K562 (cell line): ENCODE measurements around the gene NR3C2. TPM values are rescaled to one million over a fixed set of nuclear protein-coding genes. Genes with fewer than 3 reads are reported as not detected.

Experiments
- polyA plus RNA-seq, 8 experiments: library from polyadenylated mRNA; depleted of rRNA in 4 of 8; stranded (reverse) in 5 of 8; unstranded in 3 of 8; fragments of >200 nt; fragmentation: Nextera tagmentation in 2 of 8; fragmentation: Illumina TruSeq in 1 of 8; extraction: Ambion mirVana in 2 of 8; extraction: Trizol in 1 of 8; gene quantifications; 2 replicates each; pipeline versions ENCODE4 v1.2.1 to v1.2.3, GENCODE V29; 2011 to 2014; ENCODE audit warnings: inconsistent platforms in 1 of 8, missing spikeins in 1 of 8
- total RNA-seq, 7 experiments: library from RNA; depleted of rRNA in 6 of 7; stranded (reverse); fragments of >200 nt in 6 of 7; fragmentation: Illumina TruSeq in 2 of 7; extraction: Trizol in 2 of 7; gene quantifications; 2 replicates each; pipeline versions ENCODE4 v1.2.1 to v1.2.3, GENCODE V29; 2011 to 2021; ENCODE audit warnings: low replicate concordance in 1 of 7
- TF ChIP-seq, protein P1 (sequence below): fragments of 250-450 bp; sonication (Bioruptor Pico); IDR thresholded peaks from 2 replicates; pipeline ENCODE4 v1.8.0; 2021; ENCODE audit warnings: moderate library complexity, mild to moderate bottlenecking, inconsistent platforms
- TF ChIP-seq, protein P2 (sequence below): fragments of 450-650 bp; formaldehyde crosslinking; conservative IDR thresholded peaks from 2 replicates; pipeline ENCODE4 v1.4.0; 2022; ENCODE audit warnings: mild to moderate bottlenecking, missing genetic modification characterization
- TF ChIP-seq, protein P3 (sequence below): sonication (generic); formaldehyde crosslinking; IDR thresholded peaks from 2 replicates; pipeline ENCODE4 v1.8.0; 2022; ENCODE audit warnings: mild to moderate bottlenecking, missing genetic modification reagents

Gene NR3C2
- total and polyA plus RNA-seq, 9 of the 15 experiments (the other 6 are each of a cell fraction or from before 2014, with no cell fraction given) = 0.01 to 0.28 (median 0.16) TPM; not detected in 2

DNA sequence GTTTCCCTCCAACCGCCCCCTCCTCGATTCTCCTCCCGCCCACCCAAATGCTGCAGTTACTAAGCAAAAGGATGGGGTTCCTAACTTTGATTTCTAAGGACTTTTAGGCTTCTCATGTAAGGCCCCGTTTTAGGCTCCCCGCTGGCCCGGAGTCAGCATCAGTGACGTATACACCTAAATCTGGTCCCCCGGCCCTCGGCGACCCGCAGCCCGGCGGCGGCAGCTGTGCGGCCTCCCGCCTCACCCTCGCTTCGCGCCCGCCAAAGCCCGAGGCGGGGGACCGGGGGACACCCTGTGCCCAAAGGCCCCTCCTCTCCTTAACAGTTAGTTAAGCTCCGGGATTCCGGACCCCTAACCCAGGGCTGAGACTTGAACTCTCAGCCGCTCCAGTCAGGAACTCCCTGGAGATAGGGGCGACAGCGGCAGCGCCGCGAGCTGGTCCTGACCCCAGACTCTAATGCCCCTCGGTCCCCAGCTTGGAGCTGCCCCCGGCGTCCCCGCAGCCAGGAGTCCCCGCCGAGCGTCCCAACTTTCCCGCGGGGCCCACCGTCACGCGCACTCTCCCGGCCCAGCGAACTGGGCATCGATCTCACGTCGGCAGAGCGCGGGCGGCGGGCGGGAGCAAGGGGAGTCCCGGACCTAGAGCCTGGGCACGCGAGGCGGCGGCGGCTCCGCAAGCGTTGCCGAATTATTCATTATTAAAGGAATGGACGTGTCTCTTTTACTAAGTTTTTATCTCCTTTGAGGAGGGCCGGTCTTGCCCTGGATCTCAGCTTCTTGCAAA is 1.5 kb upstream of the NR3C2 start (continued):
- TF ChIP-seq, protein P1, sequence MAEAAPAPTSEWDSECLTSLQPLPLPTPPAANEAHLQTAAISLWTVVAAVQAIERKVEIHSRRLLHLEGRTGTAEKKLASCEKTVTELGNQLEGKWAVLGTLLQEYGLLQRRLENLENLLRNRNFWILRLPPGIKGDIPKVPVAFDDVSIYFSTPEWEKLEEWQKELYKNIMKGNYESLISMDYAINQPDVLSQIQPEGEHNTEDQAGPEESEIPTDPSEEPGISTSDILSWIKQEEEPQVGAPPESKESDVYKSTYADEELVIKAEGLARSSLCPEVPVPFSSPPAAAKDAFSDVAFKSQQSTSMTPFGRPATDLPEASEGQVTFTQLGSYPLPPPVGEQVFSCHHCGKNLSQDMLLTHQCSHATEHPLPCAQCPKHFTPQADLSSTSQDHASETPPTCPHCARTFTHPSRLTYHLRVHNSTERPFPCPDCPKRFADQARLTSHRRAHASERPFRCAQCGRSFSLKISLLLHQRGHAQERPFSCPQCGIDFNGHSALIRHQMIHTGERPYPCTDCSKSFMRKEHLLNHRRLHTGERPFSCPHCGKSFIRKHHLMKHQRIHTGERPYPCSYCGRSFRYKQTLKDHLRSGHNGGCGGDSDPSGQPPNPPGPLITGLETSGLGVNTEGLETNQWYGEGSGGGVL (CRISPR knock-in tag) = no peak
- TF ChIP-seq, protein P2, sequence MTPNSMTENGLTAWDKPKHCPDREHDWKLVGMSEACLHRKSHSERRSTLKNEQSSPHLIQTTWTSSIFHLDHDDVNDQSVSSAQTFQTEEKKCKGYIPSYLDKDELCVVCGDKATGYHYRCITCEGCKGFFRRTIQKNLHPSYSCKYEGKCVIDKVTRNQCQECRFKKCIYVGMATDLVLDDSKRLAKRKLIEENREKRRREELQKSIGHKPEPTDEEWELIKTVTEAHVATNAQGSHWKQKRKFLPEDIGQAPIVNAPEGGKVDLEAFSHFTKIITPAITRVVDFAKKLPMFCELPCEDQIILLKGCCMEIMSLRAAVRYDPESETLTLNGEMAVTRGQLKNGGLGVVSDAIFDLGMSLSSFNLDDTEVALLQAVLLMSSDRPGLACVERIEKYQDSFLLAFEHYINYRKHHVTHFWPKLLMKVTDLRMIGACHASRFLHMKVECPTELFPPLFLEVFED (CRISPR knock-in tag) = no peak
- TF ChIP-seq, protein P3, sequence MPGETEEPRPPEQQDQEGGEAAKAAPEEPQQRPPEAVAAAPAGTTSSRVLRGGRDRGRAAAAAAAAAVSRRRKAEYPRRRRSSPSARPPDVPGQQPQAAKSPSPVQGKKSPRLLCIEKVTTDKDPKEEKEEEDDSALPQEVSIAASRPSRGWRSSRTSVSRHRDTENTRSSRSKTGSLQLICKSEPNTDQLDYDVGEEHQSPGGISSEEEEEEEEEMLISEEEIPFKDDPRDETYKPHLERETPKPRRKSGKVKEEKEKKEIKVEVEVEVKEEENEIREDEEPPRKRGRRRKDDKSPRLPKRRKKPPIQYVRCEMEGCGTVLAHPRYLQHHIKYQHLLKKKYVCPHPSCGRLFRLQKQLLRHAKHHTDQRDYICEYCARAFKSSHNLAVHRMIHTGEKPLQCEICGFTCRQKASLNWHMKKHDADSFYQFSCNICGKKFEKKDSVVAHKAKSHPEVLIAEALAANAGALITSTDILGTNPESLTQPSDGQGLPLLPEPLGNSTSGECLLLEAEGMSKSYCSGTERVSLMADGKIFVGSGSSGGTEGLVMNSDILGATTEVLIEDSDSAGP (CRISPR knock-in tag) = no peak
- TF ChIP-seq, all 486 proteins: peak for 0
